IMR-90 (cell line): ENCODE data around the gene DUSP22. TPM values are rescaled to one million over a fixed set of nuclear protein-coding genes. Genes with fewer than 3 reads are reported as not detected.

Source experiments
- ATAC-seq: fragments of 200-7000 bp; cut with Tn5 transposase; 2 replicates; pipeline ENCODE4 v1.9.1; 2020; ENCODE audit warnings: low read depth, mild to moderate bottlenecking, moderate library complexity
- BruUV-seq: library from RNA; stranded (reverse); fragments of 400-500 nt; replicated peaks from 2 replicates; lab custom pipeline; 2021; lab: Mats Ljungman, UMichigan
- CTCF ChIA-PET: fragments of 300-600 bp; formaldehyde crosslinking; extraction: SDS; loops from one replicate; lab custom pipeline; 2021; ENCODE audit warnings: antibody characterized with exemption; lab: Yijun Ruan, JAX
- POLR2A ChIA-PET: fragments of 300-600 bp; sonication (Branson Sonifier 250); formaldehyde crosslinking; loops from one replicate; lab custom pipeline; 2022; ENCODE audit warnings: antibody characterized with exemption; ENCODE audit not compliant: unreplicated experiment; lab: Charles Lee
- DNase-seq: peaks from one replicate; pipeline ENCODE4 v3.0.0; 2013
- H2AFZ ChIP-seq: replicated peaks from 2 replicates; pipeline ENCODE3; 2013; ENCODE audit warnings: low read length, mild to moderate bottlenecking; ENCODE audit not compliant: poor library complexity
- H2AK5ac ChIP-seq: 2 replicates; pipeline ENCODE4 v1.6.1; 2013; ENCODE audit warnings: low read depth, low read length, inconsistent platforms
- H2AK9ac ChIP-seq: replicated peaks from 2 replicates; pipeline ENCODE3; 2013; ENCODE audit warnings: mild to moderate bottlenecking, low read depth, low read length, moderate library complexity; ENCODE audit not compliant: poor library complexity
- H2BK120ac ChIP-seq: 2 replicates; pipeline ENCODE4 v1.6.1; 2013; ENCODE audit warnings: low read depth, low read length, inconsistent platforms
- H2BK15ac ChIP-seq: 3 replicates; pipeline ENCODE4 v1.6.1; 2013; ENCODE audit warnings: low read depth, low read length, inconsistent platforms
- H2BK20ac ChIP-seq: 2 replicates; pipeline ENCODE4 v1.6.1; 2013; ENCODE audit warnings: low read depth, mild to moderate bottlenecking, inconsistent platforms, low read length, moderate library complexity
- H2BK5ac ChIP-seq: 2 replicates; pipeline ENCODE4 v1.6.1; 2013; ENCODE audit warnings: mild to moderate bottlenecking, low read depth, low read length, inconsistent platforms; ENCODE audit not compliant: poor library complexity, severe bottlenecking
- H3K14ac ChIP-seq: replicated peaks from 2 replicates; pipeline ENCODE4 v1.6.1; 2013; ENCODE audit warnings: low read depth, low read length, inconsistent platforms
- H3K18ac ChIP-seq: 2 replicates; pipeline ENCODE4 v1.6.1; 2013; ENCODE audit warnings: low read depth, low read length, control low read depth
- H3K23ac ChIP-seq: 2 replicates; pipeline ENCODE4 v1.6.1; 2013; ENCODE audit warnings: low read depth, low read length, inconsistent platforms
- H3K27ac ChIP-seq: 2 replicates; pipeline ENCODE4 v1.5.1; 2013; ENCODE audit warnings: mild to moderate bottlenecking, control low read depth, low read length; ENCODE audit not compliant: insufficient read depth
- H3K27me3 ChIP-seq: 2 replicates; pipeline ENCODE4 v1.6.1; 2013; ENCODE audit warnings: low read length; ENCODE audit not compliant: control insufficient read depth, insufficient read depth
- H3K36me3 ChIP-seq: 2 replicates; pipeline ENCODE4 v1.6.1; 2013; ENCODE audit warnings: low read length, mixed read lengths; ENCODE audit not compliant: control insufficient read depth, insufficient read depth
- H3K4ac ChIP-seq: 2 replicates; pipeline ENCODE4 v1.6.1; 2013; ENCODE audit warnings: low read depth, low read length, inconsistent platforms
- H3K4me1 ChIP-seq: 2 replicates; pipeline ENCODE4 v1.6.1; 2013; ENCODE audit warnings: low read length, mixed read lengths; ENCODE audit not compliant: control insufficient read depth, insufficient read depth
- H3K4me2 ChIP-seq: 2 replicates; pipeline ENCODE4 v1.6.1; 2013; ENCODE audit warnings: low read depth, mild to moderate bottlenecking, control low read depth, low read length, moderate library complexity
- H3K4me3 ChIP-seq: 2 replicates; pipeline ENCODE4 v1.5.1; 2013; ENCODE audit warnings: low read depth, mild to moderate bottlenecking, control low read depth, low read length, moderate library complexity; ENCODE audit not compliant: insufficient read depth
- H3K56ac ChIP-seq: 2 replicates; pipeline ENCODE4 v1.6.1; 2013; ENCODE audit warnings: low read length, inconsistent platforms; ENCODE audit not compliant: insufficient read depth; ENCODE audit errors: extremely low read depth
- H3K79me1 ChIP-seq, 2 experiments: 2 replicates each; pipeline ENCODE4 v1.6.1; 2013; ENCODE audit warnings: low read length in 2 of 2, inconsistent platforms in 1 of 2, low read depth in 1 of 2
- H3K9ac ChIP-seq: 2 replicates; pipeline ENCODE4 v1.6.1; 2013; ENCODE audit warnings: low read depth, low read length, control low read depth
- H3K9me1 ChIP-seq: 2 replicates; pipeline ENCODE4 v1.6.1; 2013; ENCODE audit warnings: low read length, inconsistent platforms; ENCODE audit not compliant: insufficient read depth
- H3K9me3 ChIP-seq: 2 replicates; pipeline ENCODE4 v1.6.1; 2013; ENCODE audit warnings: low read length; ENCODE audit not compliant: control insufficient read depth, insufficient read depth
- H4K20me1 ChIP-seq: 2 replicates; pipeline ENCODE4 v1.6.1; 2013; ENCODE audit warnings: low read length, inconsistent platforms; ENCODE audit not compliant: insufficient read depth
- H4K5ac ChIP-seq: 2 replicates; pipeline ENCODE4 v1.6.1; 2013; ENCODE audit warnings: mild to moderate bottlenecking, low read depth, low read length, control low read depth
- H4K8ac ChIP-seq, 2 experiments: 2 replicates each; pipeline ENCODE4 v1.6.1; 2013; ENCODE audit warnings: low read depth in 2 of 2, low read length in 2 of 2, control low read depth in 1 of 2, inconsistent platforms in 1 of 2
- H4K91ac ChIP-seq: 2 replicates; pipeline ENCODE4 v1.6.1; 2013; ENCODE audit warnings: low read depth, low read length, inconsistent platforms; ENCODE audit not compliant: insufficient read depth
- BHLHE40 ChIP-seq: fragments of 150-350 bp; IDR thresholded peaks from 2 replicates; pipeline ENCODE4 v1.6.1; 2016; ENCODE audit warnings: mild to moderate bottlenecking, low read depth, low read length
- CEBPB ChIP-seq: IDR thresholded peaks from 2 replicates; pipeline ENCODE4 v1.6.1; 2012; ENCODE audit warnings: low read depth, low read length, improper control_type of control experiment
- CHD1 ChIP-seq: IDR thresholded peaks from 2 replicates; pipeline ENCODE4 v1.6.1; 2012; ENCODE audit warnings: low read depth, low read length, improper control_type of control experiment
- CTCF ChIP-seq: conservative IDR thresholded peaks from 2 replicates; pipeline ENCODE4 v1.5.1; 2012; ENCODE audit warnings: mild to moderate bottlenecking, low read depth, low read length, improper control_type of control experiment
- FOS ChIP-seq: fragments of 150-350 bp; IDR thresholded peaks from 2 replicates; pipeline ENCODE4 v1.6.1; 2016; ENCODE audit warnings: low read depth, low read length
- MAFK ChIP-seq: IDR thresholded peaks from 2 replicates; pipeline ENCODE4 v1.6.1; 2012; ENCODE audit warnings: low read depth, low read length, improper control_type of control experiment
- MAZ ChIP-seq: IDR thresholded peaks from 2 replicates; pipeline ENCODE4 v1.6.1; 2012; ENCODE audit warnings: low read depth, mild to moderate bottlenecking, low read length, improper control_type of control experiment, moderate library complexity, borderline replicate concordance
- MXI1 ChIP-seq: IDR thresholded peaks from 2 replicates; pipeline ENCODE4 v1.6.1; 2012; ENCODE audit warnings: low read depth, mild to moderate bottlenecking, low read length, moderate library complexity, borderline replicate concordance
- NFE2L2 ChIP-seq: fragments of 150-350 bp; IDR thresholded peaks from 2 replicates; pipeline ENCODE4 v1.6.1; 2016; ENCODE audit warnings: low read depth, mild to moderate bottlenecking, low read length
- POLR2A ChIP-seq: IDR thresholded peaks from 2 replicates; pipeline ENCODE4 v1.6.1; 2012; ENCODE audit warnings: mild to moderate bottlenecking, low read depth, low read length
- RAD21 ChIP-seq: IDR thresholded peaks from 2 replicates; pipeline ENCODE4 v1.6.1; 2012; ENCODE audit warnings: low read length, improper control_type of control experiment
- RCOR1 ChIP-seq: IDR thresholded peaks from 2 replicates; pipeline ENCODE4 v1.6.1; 2012; ENCODE audit warnings: mild to moderate bottlenecking, low read length, improper control_type of control experiment; ENCODE audit not compliant: insufficient replicate concordance
- RFX5 ChIP-seq: IDR thresholded peaks from 2 replicates; pipeline ENCODE4 v1.8.0; 2012; ENCODE audit warnings: low read depth, mild to moderate bottlenecking, low read length, moderate library complexity
- SMC3 ChIP-seq: fragments of 150-350 bp; IDR thresholded peaks from 2 replicates; pipeline ENCODE4 v1.6.1; 2016; ENCODE audit warnings: low read depth, mild to moderate bottlenecking, antibody characterized with exemption, low read length, moderate library complexity
- USF2 ChIP-seq: fragments of 150-350 bp; IDR thresholded peaks from 2 replicates; pipeline ENCODE4 v1.6.1; 2017; ENCODE audit warnings: mild to moderate bottlenecking, antibody characterized with exemption, low read length, low read depth
- WGBS, 2 experiments: methylation state at CpG; one replicate each; pipeline versions ENCODE4 v1.1.5 to v1.1.7; 2013; ENCODE audit warnings: missing lambda C conversion rate in 2 of 2; ENCODE audit not compliant: insufficient read length in 1 of 2; ENCODE audit errors: extremely low coverage in 2 of 2; 5-methylcytosine and 5-hydroxymethylcytosine counted together
- dilution Hi-C: fragments of 300-500 bp; cut with HindIII; formaldehyde crosslinking; loops from one replicate; pipeline ENCODE4 v1.14.3; 2018; ENCODE audit warnings: low sequenced_read_pairs; ENCODE audit not compliant: unreplicated experiment
- in situ Hi-C: fragments of 300-500 bp; cut with MboI; formaldehyde crosslinking; loops from 3 replicates; pipeline ENCODE4 v1.14.3; 2019; ENCODE audit warnings: low sequenced_read_pairs, inconsistent platforms, mixed read lengths
- intact Hi-C: fragments of 100-400 bp; cut with micrococcal nuclease; formaldehyde crosslinking; loops from 2 replicates; pipeline ENCODE4 v1.10.0; 2022
- polyA plus RNA-seq, 3 experiments: library from polyadenylated mRNA; depleted of rRNA; stranded (reverse); fragments of >200 nt; gene quantifications; 2 replicates each; pipeline ENCODE4 v1.2.3, GENCODE V29; 2012; ENCODE audit warnings: low replicate concordance in 1 of 3
- total RNA-seq: library from RNA; depleted of rRNA; stranded (reverse); fragments of >200 nt; gene quantifications from 2 replicates; pipeline ENCODE4 v1.2.3, GENCODE V29; 2012

The DUSP22 gene
- total and polyA plus RNA-seq, 2 of the 4 experiments (the other 2 are of a cell fraction): 7.1 to 8.2 TPM

GRCh38 chr6:366389-367297 lies 74.4 kb downstream of the DUSP22 start (continued):
- TF ChIP-seq CEBPB (no peak), RFX5 (no peak), CHD1 (no peak), MAFK (no peak), BHLHE40 (no peak)

GRCh38 chr6:367298-367794 lies 75.1 kb downstream of the DUSP22 start:
- no peak overlapping the region for H3K23ac ChIP-seq
- no peak overlapping the region for H2AK5ac ChIP-seq
- no peak overlapping the region for H2AK9ac ChIP-seq
- H3K9ac ChIP-seq: no peak overlapping the region
- H2AFZ ChIP-seq: no peak overlapping the region
- peaks cover 16% of the 10 kb centered on the region; the same call in 1 of the 2 replicates for H3K27me3 ChIP-seq
- H3K14ac ChIP-seq: no peak overlapping the region
- no peaks in the 10 kb centered on the region for H3K36me3 ChIP-seq
- no peaks in the 10 kb centered on the region for H3K79me1 ChIP-seq
- no peak overlapping the region for H2BK5ac ChIP-seq
- H4K8ac ChIP-seq: no peak overlapping the region
- no peak overlapping the region for H2BK15ac ChIP-seq
- no peak overlapping the region for H2BK120ac ChIP-seq
- no peaks in the 10 kb centered on the region for H3K9me1 ChIP-seq
- ChIA-PET CTCF (no interaction called here), POLR2A (no interaction called here)
- H3K4me3 ChIP-seq: no peak overlapping the region
- DNase-seq: no peak
- H3K4me1 ChIP-seq: no peaks in the 10 kb centered on the region
- ATAC-seq: no peak
- H3K18ac ChIP-seq: no peak overlapping the region
- H3K56ac ChIP-seq: no peak overlapping the region
- no peak overlapping the region for H2BK20ac ChIP-seq
- 71% methylated on average over 8 of the region's 8 CpGs; no CpG with 5 or more reads in 1 of the 2 experiments for WGBS, 2 experiments
- H3K4me2 ChIP-seq: no peak overlapping the region
- intact Hi-C loops (no loop called here), in situ Hi-C loops (no loop called here), dilution Hi-C loops (no loop called here)
- no peaks in the 10 kb centered on the region for H4K20me1 ChIP-seq
- no peak overlapping the region for H3K4ac ChIP-seq
- BruUV-seq: no TSS peak
- H4K5ac ChIP-seq: no peak overlapping the region
- H4K91ac ChIP-seq: no peak overlapping the region
- H3K27ac ChIP-seq: no peak overlapping the region
- H3K9me3 ChIP-seq: peaks cover 27% of the 10 kb centered on the region
- TF ChIP-seq CTCF (no peak), MAZ (no peak), RCOR1 (no peak), RFX5 (no peak), FOS (no peak), NFE2L2 (no peak), POLR2A (no peak), SMC3 (no peak), CEBPB (no peak), RAD21 (no peak), MXI1 (no peak), USF2 (no peak)
